ENCODE results near the gene WRNIP1.

WRNIP1 gene

GRCh38 chr6:2810092-2810671 is 45.0 kb downstream of the WRNIP1 start:
- no peak for DNase-seq

DNA sequence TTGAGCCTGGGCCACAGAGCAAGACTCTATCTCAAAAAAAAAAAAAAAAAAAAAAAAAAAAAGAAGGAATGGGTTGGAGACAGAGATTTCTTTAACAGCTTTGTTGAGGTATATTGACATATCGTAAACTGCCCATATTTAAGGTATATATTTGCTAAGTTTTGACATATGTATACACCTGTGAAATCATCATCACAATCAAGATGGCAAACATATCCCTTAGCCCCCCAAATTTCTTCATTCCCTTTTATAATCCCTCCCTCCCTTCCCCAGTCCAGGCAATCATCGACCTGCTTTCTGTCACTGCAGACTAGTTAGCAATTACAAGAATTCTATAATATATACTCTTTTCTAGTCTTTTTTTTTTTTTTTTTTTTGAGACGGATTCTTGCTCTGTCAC is 47.5 kb downstream of the WRNIP1 start:
- no peak for DNase-seq

- DNase-seq, result no peak
Measured at GRCh38 chr6:2816158-2816557, 51.0 kb downstream of the WRNIP1 start.

GRCh38 chr6:2817903-2818443 is 52.8 kb downstream of the WRNIP1 start:
- no peak for DNase-seq

DNA sequence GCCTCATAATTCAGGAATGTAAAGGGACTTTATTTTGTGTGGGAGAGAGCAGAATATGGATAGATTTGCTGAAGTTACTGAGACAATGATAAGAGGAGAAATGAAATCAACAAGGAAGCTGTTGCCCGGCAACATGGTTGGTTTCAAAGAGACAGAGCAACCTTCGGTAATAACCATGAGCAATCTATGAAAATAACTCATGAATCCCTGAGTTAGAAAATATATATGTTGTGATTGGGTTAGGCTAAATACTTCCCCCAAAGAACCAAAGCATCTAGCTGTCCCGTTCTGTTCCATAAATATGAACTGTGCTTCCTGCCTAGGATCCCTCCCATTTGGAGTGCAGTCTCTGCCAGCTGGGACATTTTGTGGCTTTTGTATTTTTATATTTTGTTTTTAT is 53.4 kb downstream of the WRNIP1 start:
- DNase-seq, result no peak

DNA sequence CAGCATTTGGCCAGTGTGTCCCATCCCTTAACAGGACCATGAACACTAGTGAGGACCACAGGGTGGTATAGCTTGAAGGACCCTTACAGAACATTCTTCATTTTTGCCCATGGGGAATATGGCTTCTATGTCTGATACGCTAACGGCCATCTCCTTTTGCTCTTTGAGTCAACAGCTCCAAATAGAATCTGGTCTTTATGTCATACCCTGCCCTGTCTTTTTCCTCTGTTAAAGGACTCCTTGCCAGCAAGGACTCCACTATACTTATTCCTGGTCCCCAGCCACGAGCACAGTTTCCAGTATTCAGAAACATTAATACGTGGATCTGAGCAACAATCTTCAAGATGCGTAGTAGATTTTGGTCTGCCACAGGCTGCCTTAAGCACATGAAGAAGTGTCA is 53.9 kb downstream of the WRNIP1 start:
- DNase-seq, result no peak

DNA sequence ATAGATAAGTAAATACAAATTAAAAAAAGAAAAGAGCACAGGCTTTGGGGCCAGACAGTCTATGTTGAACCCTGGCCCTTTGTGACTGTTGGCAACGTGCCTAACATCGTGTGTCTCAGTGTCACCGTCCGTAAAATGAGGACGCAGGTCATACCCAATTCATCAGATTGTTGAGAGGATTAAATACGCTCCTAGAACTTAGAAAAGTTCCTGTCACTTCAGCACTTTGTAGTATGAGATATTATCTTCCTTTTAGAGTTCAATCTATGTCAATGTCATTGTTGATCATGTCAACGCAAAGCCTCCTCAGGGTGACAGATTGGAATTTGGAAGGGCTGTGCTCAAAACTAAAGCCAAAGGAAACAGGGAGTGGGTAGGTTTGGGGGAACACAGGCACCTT is 54.8 kb downstream of the WRNIP1 start:
- DNase-seq, result no peak

DNA sequence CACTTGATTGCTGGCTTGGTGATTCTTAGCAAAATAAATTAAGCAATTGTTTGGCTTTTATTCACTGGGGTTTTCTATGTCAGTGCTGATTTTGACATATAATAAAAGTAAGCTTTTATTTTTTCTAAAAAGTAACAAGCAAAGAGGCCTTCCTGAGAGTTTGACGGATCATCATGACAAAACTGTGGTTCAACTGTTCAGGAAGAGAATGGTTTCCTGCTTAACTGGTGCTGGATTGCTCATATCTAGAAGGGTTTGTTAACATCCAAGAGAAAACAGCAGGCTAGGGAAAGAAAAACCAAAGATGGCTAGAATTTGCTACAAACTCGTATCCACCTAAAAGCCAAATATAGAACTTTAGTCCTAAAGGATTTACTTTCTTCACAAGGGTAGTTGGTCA is 55.2 kb downstream of the WRNIP1 start:
- no peak for DNase-seq

DNA sequence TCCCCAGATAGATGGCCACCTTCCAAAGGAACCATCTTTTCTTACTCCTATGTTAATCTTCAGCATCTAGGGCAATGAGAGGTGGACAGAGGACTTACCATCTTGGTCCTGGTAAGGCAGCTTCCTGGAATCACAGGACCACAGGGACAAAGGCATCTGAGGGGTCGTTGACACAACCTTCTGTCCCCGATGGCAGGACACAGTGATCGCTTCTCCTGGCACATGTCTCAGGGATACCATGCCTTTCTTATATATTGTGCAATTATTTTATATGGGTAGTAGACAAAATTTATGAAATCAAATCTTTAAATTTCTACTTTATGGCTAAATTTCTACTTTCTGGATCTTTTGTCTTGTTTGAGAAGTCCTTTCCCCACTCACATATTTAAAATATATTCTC is 56.4 kb downstream of the WRNIP1 start:
- DNase-seq, result no peak

GRCh38 chr6:2823104-2823850 is 58.1 kb downstream of the WRNIP1 start:
- DNase-seq, result no peak

DNA sequence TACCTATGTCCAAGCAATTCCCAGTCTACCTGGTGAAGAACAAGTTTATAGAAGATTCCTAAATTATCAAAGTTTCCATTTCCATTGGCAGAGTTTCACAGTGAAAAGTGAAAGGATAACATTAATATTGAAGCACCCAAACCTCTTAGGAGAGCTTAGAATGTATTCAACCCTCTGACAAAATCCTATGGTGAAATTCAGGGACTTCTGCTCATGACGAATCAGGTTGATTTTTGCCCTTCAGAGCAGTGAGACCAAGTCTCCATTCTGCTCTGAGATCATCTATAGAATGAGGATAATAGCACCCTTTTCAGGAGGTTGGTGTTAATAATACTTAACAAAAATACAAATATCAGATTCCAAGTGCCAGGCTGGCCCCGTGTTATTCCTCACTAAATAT is 60.9 kb downstream of the WRNIP1 start:
- DNase-seq, result no peak

- no peak for DNase-seq
Measured at GRCh38 chr6:2827142-2827541, 61.9 kb downstream of the WRNIP1 start.

- no peak for DNase-seq
Measured at GRCh38 chr6:2828629-2829028, 63.4 kb downstream of the WRNIP1 start.

DNA sequence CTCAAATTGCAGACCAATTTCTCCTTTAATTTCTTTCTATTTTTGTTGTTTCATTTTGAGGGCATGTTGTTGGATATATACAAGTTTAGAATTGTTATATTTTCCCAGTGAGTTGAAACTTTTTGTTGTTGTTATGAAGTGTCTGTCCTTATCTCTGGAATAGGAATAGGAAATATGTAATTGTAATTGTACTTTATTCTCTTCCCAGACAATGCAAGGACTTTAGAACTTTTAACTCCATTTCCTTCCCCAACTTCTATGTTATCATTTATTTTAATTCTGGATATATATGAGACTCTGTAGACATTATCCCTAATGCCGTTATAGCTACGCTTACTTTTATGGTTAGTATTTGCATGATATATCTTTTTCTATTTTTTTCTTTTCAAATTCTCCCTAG is 64.1 kb downstream of the WRNIP1 start:
- no peak for DNase-seq

DNA sequence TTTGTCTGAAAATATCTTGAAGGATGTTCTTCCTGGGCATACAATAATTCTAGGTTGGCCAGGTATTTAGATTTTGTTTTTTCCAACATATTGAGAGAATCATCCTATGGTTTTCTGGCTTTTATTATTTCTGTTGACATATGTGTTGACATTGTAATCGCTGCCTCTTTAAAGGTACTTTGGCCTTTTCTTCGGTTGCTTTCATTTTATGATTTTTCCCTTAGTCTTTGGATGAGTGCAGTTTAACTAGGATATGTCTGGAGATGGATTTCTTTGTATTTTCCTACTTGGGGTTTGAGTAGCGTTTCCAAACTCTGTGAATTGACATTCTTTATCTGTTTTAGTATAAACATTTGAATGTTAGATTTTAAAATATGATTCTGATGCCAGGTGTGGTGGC is 65.0 kb downstream of the WRNIP1 start:
- DNase-seq, result no peak

- no peak for DNase-seq
Measured at GRCh38 chr6:2831392-2831791, 66.2 kb downstream of the WRNIP1 start.

DNA sequence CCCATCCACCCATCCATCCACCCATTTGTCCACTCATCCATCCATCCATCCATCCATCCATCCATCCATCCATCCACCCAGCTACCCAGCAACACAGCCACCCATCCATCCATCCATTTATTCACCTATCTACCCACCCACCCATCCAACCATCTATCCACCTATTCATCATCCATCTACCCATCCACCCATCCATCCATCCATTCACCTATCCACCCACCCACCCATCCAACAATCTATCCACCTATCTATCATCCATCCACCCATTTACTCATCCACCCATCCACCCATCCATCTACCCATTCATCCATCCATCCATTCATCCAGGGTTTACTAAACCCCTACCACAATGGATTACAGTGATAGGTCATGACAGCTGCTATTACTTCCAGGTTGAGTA is 69.1 kb downstream of the WRNIP1 start:
- no peak for DNase-seq

All from NCI-H510A (cell line).